Thymus (tissue), 11 donors: ENCODE results near the gene NLRP7. TPM values are rescaled to one million over a fixed set of nuclear protein-coding genes. Genes with fewer than 3 reads are reported as not detected.
"Not testable (repeated sequence)": the region's sequence is repeated elsewhere in the genome, so short reads cannot be mapped to it uniquely, and the experiment has no call there.

Experiments used
- DNase-seq, 9 donors: peaks; one replicate each; pipeline ENCODE4 v3.0.0-alpha.2; 2013; ENCODE audit warnings: low spot score in 9 of 9, low read depth in 6 of 9, missing footprints in 1 of 9
- H3K27ac ChIP-seq, 2 donors: one replicate each; pipeline ENCODE4 v1.5.1; 2013; ENCODE audit warnings: control low read depth in 1 of 2, low read depth in 1 of 2, low read length in 1 of 2, mild to moderate bottlenecking in 1 of 2, moderate library complexity in 1 of 2
- H3K27me3 ChIP-seq, 2 donors: one replicate each; pipeline ENCODE4 v1.5.1; 2013; ENCODE audit warnings: low read length in 1 of 2; ENCODE audit not compliant: control insufficient read depth in 2 of 2, insufficient read depth in 1 of 2
- H3K36me3 ChIP-seq, 2 donors: one replicate each; pipeline ENCODE4 v1.5.1; 2013; ENCODE audit warnings: low read length in 1 of 2, mild to moderate bottlenecking in 1 of 2, moderate library complexity in 1 of 2; ENCODE audit not compliant: control insufficient read depth in 2 of 2, insufficient read depth in 2 of 2
- H3K4me1 ChIP-seq, 2 donors: one replicate each; pipeline ENCODE4 v1.5.1; 2013; ENCODE audit warnings: low read length in 2 of 2; ENCODE audit not compliant: control insufficient read depth in 2 of 2, insufficient read depth in 2 of 2
- H3K4me3 ChIP-seq, 2 donors: one replicate each; pipeline ENCODE4 v1.5.1; 2013; ENCODE audit warnings: low read length in 2 of 2, control low read depth in 1 of 2, mild to moderate bottlenecking in 1 of 2
- H3K9me3 ChIP-seq, 2 donors: one replicate each; pipeline ENCODE4 v1.5.1; 2013; ENCODE audit warnings: low read length in 1 of 2, mild to moderate bottlenecking in 1 of 2; ENCODE audit not compliant: control insufficient read depth in 2 of 2, insufficient read depth in 1 of 2
- WGBS: extraction: QIAGEN DNeasy Blood & Tissue Kit; methylation state at CpG from one replicate; pipeline ENCODE4 v1.1.7; 2013; 5-methylcytosine and 5-hydroxymethylcytosine counted together
- polyA plus RNA-seq: library from polyadenylated mRNA; stranded (reverse); fragments of 200-250 nt; gene quantifications from one replicate; pipeline ENCODE4 v1.2.3, GENCODE V29; 2013
- total RNA-seq: library from RNA; stranded (reverse); fragments of 120-200 nt; gene quantifications from one replicate; pipeline ENCODE4 v1.2.4, GENCODE V29; 2013
- donor health status: healthy.

NLRP7 gene
- total and polyA plus RNA-seq, 2 donors, result 0.18 to 0.19 TPM

- 97% methylated on average over 16 of the region's 16 CpGs for WGBS
- H3K9me3 ChIP-seq, DNase-seq, H3K4me1 ChIP-seq, H3K27me3 ChIP-seq, H3K4me3 ChIP-seq, H3K36me3 ChIP-seq, H3K27ac ChIP-seq: not testable (repeated sequence)
Measured at GRCh38 chr19:54894106-54894505, 53.2 kb downstream of the NLRP7 start.

GRCh38 chr19:54893406-54893805 is 53.9 kb downstream of the NLRP7 start:
- Histone ChIP-seq H3K27me3 (no peaks in the 10 kb centered on the region), H3K27ac (no peak overlapping the region), H3K36me3 (no peaks in the 10 kb centered on the region), H3K4me3 (no peak overlapping the region), H3K4me1 (no peaks in the 10 kb centered on the region), H3K9me3 (no peaks in the 10 kb centered on the region)
- WGBS, result 87% methylated on average over 7 of the region's 7 CpGs
- no peak for DNase-seq

- Histone ChIP-seq H3K27me3 (no peaks in the 10 kb centered on the region), H3K4me1 (no peaks in the 10 kb centered on the region), H3K36me3 (no peaks in the 10 kb centered on the region), H3K9me3 (no peaks in the 10 kb centered on the region), H3K4me3 (no peak overlapping the region), H3K27ac (no peak overlapping the region)
- no peak for DNase-seq
- 94% methylated on average over 11 of the region's 11 CpGs for WGBS
Measured at GRCh38 chr19:54889566-54889965, 57.8 kb downstream of the NLRP7 start.

- DNase-seq, result no peak
- Histone ChIP-seq H3K27me3 (no peaks in the 10 kb centered on the region), H3K4me3 (no peak overlapping the region), H3K4me1 (no peaks in the 10 kb centered on the region), H3K27ac (no peak overlapping the region), H3K9me3 (no peaks in the 10 kb centered on the region), H3K36me3 (no peaks in the 10 kb centered on the region)
- WGBS, result 93% methylated on average over 10 of the region's 10 CpGs
Measured at GRCh38 chr19:54888239-54888638, 59.1 kb downstream of the NLRP7 start.

GRCh38 chr19:54883228-54883627 is 64.1 kb downstream of the NLRP7 start:
- Histone ChIP-seq H3K36me3 (no peaks in the 10 kb centered on the region), H3K27ac (no peak overlapping the region), H3K4me3 (no peak overlapping the region), H3K4me1 (no peaks in the 10 kb centered on the region), H3K9me3 (no peaks in the 10 kb centered on the region), H3K27me3 (peaks cover 0 to 13% of the 10 kb centered on the region in 2 donors)
- 81% methylated on average over 9 of the region's 9 CpGs for WGBS
- DNase-seq, result no peak

GRCh38 chr19:54882758-54883157 is 64.6 kb downstream of the NLRP7 start:
- Histone ChIP-seq H3K36me3 (no peaks in the 10 kb centered on the region), H3K9me3 (no peaks in the 10 kb centered on the region), H3K27me3 (peaks cover 0 to 13% of the 10 kb centered on the region in 2 donors), H3K27ac (no peak overlapping the region), H3K4me3 (no peak overlapping the region), H3K4me1 (no peaks in the 10 kb centered on the region)
- DNase-seq, result no peak
- 47% methylated on average over 7 of the region's 7 CpGs for WGBS

GRCh38 chr19:54881884-54882283 is 65.4 kb downstream of the NLRP7 start:
- Histone ChIP-seq H3K9me3 (no peaks in the 10 kb centered on the region), H3K4me1 (no peaks in the 10 kb centered on the region), H3K4me3 (no peak overlapping the region), H3K36me3 (no peaks in the 10 kb centered on the region), H3K27ac (no peak overlapping the region), H3K27me3 (peaks cover 0 to 13% of the 10 kb centered on the region in 2 donors)
- 75% methylated on average over 6 of the region's 6 CpGs for WGBS
- no peak for DNase-seq

GRCh38 chr19:54877471-54877870 is 69.9 kb downstream of the NLRP7 start:
- Histone ChIP-seq H3K36me3 (no peaks in the 10 kb centered on the region), H3K4me1 (no peaks in the 10 kb centered on the region), H3K9me3 (no peaks in the 10 kb centered on the region), H3K27me3 (peaks cover 0 to 13% of the 10 kb centered on the region in 2 donors), H3K4me3 (no peak overlapping the region), H3K27ac (no peak overlapping the region)
- no peak for DNase-seq
- WGBS, result 33% methylated on average over 3 of the region's 3 CpGs

- WGBS, result 38% methylated on average over 2 of the region's 2 CpGs
- Histone ChIP-seq H3K36me3 (no peaks in the 10 kb centered on the region), H3K9me3 (no peaks in the 10 kb centered on the region), H3K27ac (no peak overlapping the region), H3K4me1 (no peaks in the 10 kb centered on the region), H3K4me3 (no peak overlapping the region), H3K27me3 (no peaks in the 10 kb centered on the region)
- DNase-seq, result no peak
Measured at GRCh38 chr19:54875506-54875905, 71.8 kb downstream of the NLRP7 start.

GRCh38 chr19:54873990-54874389 is 73.3 kb downstream of the NLRP7 start, which contains the start of gene FCAR:
Gene FCAR, plus strand, starts transcription at chr19:54874235. Its CDS starts 55 bp downstream, at chr19:54874290.
- H3K9me3 ChIP-seq, result no peaks in the 10 kb centered on the region
- no peak within 1 kb of the TSS for H3K4me3 ChIP-seq
- no peaks in the 10 kb centered on the region for H3K4me1 ChIP-seq
- H3K27me3 ChIP-seq, result no peaks in the 10 kb centered on the region
- H3K27ac ChIP-seq, result no peak within 1 kb of the TSS
- WGBS, result 92% methylated on average over 8 of the region's 8 CpGs
- no peaks in the 10 kb centered on the region for H3K36me3 ChIP-seq
- DNase-seq, result no peak
